Right renal pelvis (tissue), 4 donors: ENCODE data around the gene INPP4A. TPM values are rescaled to one million over a fixed set of nuclear protein-coding genes. Genes with fewer than 3 reads are reported as not detected.

ENCODE experiments used
- DNase-seq, 4 donors: peaks; one replicate each; pipeline ENCODE4 v3.0.0-alpha.2; 2013; ENCODE audit warnings: low read depth in 4 of 4, low spot score in 3 of 4, missing footprints in 1 of 4
- polyA plus RNA-seq, 4 donors: library from polyadenylated mRNA; unstranded; fragments of 120-200 nt; gene quantifications; one replicate each; pipeline ENCODE4 v1.2.1, GENCODE V29; 2013; ENCODE audit not compliant: insufficient read length in 4 of 4

The INPP4A gene
- polyA plus RNA-seq, 4 donors, result 19.4 to 22.4 (median 20.2) TPM

DNA sequence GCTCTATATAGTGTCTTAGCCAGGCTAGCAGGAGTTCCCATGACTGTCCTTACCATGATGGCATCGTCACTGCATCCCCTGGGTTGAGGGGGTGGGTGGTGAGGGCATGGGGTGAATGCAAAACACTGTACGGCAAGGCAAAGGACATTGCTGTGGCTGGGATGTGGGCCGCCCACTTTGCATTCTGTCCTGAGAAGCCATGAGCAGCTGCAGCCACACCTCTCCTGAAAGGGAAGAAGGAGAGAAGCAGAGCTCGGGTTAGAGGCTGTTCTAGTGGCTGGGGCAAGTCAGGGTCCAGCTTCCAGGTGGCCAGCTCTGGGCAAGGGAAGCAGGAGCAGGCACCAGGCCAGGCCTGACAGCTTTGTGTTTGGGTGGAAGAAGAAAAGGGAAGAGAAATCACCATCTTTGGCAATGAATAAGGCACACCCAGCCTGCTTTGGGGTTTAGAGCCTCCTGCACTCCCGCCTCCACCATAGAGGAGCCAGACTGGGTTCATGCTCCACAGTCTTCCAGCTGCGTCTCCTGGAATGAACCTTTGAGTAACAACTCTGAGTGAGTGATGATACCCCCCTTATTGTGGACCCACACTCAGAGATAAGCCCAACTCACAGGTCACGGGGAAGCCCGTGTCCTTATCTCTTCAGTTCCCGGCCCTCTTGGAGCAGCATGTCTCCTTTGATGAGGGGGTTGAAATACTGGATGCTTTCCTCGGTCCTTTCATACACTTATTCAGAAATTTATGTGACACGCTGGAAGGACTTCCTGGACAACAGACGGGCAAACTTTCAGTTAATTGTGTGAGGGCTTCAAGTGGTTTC lies 63.4 kb downstream of the INPP4A start:
- no peak for DNase-seq

- no peak for DNase-seq
Measured at GRCh38 chr2:98508709-98509066, 64.0 kb downstream of the INPP4A start.

- DNase-seq, result no peak
Measured at GRCh38 chr2:98509542-98510321, 65.1 kb downstream of the INPP4A start.

DNA sequence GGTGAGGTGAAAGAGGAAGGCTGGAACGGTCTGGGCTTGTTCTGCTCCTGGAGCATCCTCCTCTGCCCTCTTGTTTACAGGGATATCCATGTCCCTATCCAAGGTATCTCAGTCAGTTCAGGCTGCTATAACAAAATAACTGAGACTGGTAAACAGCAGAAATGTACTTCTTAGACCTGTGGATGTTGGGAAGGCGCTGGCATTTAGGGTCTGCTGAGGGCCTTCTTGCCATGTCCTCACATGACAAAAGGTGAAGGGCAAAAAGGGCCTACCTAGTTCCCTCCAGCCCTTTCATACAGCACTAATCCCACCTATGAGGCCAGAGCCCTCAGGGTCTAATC lies 65.6 kb downstream of the INPP4A start:
- DNase-seq, result no peak

DNA sequence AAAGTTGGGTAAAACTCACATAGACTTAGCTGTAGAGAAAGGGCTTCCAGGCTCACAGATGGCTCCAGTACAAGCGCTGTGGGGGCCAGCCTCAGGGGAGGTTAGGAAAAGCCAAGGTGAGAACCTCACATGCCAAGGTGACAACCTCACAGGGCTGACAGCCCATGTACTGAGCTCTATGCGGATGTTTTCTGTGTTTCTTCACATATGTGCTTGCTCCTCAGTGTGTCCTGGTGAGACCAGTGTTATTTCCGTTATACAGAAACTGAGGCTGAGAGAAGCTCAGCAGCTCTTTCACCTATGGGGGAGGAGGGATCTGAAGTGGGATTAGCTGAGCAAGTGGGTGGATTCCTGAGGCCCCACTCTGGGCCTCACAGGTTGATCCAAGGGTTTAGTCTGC lies 67.3 kb downstream of the INPP4A start:
- no peak for DNase-seq

- DNase-seq, result no peak
Measured at GRCh38 chr2:98512699-98513098, 68.0 kb downstream of the INPP4A start.

- DNase-seq, result no peak
Measured at GRCh38 chr2:98514096-98514639, 69.5 kb downstream of the INPP4A start.

GRCh38 chr2:98514879-98515249 lies 70.2 kb downstream of the INPP4A start:
- no peak for DNase-seq

- no peak for DNase-seq
Measured at GRCh38 chr2:98515250-98515991, 70.8 kb downstream of the INPP4A start.

DNA sequence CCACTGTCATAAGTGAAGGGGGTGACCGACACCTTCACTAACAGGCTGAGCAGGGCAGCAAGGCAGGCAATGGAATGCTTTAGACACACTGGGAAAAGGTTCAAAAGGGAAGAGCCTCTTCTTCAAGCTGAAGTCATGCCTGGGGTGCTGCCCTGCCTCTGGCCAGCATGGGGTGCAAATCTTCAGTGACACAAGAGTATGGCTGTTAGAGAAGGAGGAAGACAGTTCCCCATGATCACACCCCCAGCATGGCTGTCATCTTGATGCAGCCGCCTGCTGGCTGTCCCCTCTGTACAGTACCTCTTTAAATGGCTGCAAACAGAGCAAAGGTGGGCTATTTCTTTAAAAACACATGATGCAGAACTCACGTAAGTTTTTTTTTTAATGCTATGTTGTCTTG lies 71.9 kb downstream of the INPP4A start:
- no peak for DNase-seq

- DNase-seq, result no peak
Measured at GRCh38 chr2:98517636-98518035, 73.0 kb downstream of the INPP4A start.

DNA sequence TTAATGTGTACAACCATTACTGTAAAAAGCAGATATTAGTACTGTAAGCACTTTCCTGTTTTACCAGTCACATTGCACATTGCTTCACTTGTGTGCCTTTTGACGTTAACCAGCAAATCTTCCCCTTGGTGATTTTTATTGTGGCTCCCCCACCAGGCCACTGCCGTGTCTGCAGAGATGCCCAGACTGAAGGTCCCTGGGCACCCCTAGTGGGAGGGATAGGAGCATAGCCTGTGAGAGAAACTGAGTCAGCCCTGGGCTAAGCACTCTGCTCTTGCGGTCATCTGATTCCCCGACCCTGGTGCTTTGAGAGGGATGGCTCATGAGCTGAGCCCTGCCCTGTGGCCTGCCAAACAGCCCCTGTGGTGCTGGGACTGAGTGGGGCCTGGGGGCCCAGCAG lies 73.4 kb downstream of the INPP4A start:
- DNase-seq, result no peak

DNA sequence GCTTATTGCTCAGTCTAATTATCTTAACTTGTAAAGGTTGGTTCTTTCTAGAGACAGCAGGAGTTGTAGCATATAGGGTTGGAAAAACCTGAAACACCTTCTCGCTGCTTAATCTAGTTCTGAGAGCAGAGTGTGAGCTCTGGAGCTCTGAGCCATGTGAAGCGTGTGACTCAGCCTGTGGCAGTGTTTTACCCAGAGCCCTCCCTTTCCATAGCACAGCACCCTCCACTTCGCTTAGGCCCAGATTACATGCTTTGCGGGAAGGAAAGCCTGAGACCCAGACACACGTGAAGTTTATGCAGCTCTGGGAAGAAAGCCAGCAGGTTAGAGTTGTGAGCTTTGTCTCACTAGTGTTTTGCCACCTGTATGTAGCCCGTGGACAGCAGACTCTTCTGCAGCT lies 74.5 kb downstream of the INPP4A start:
- DNase-seq, result no peak

DNA sequence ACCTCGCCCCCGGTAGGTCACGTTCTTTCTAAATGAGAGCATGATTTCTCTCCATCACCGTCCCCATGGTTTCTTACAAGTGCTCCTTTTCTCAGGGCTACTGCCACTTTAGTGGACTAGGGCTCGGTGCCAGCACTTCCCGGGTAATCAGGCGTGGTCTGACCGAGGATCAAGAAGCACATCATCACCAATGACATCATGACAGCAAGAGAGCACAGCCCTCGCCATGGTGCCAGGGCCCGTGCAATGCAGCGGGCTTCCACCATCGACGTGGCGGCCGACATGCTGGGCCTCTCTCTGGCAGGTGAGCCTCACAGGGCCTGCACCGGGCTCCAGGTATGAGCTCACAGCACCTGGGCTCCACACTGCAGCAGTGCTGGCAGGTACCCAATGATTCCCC lies 75.2 kb downstream of the INPP4A start:
- no peak for DNase-seq

DNA sequence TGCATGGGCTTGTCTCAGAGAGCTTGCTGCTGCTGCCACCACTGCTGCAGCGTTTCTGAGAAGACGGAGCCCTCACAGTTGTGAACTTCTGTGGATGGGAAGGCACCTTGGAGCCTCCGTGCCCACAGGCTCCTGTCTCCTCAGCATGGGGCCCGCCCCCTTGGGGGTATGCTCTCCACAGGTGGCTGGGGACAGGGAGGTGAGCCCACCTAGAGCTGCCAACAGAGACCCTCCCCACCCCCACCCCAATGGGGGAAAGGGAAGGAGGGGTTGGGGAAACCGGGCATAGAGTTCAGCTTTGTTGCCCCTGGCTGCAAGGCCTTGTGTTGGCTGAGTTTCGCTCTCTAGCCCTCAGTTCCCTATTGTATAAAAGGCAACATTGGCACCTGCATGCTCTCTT lies 76.1 kb downstream of the INPP4A start:
- no peak for DNase-seq

- no peak for DNase-seq
Measured at GRCh38 chr2:98521266-98521665, 76.6 kb downstream of the INPP4A start.

DNA sequence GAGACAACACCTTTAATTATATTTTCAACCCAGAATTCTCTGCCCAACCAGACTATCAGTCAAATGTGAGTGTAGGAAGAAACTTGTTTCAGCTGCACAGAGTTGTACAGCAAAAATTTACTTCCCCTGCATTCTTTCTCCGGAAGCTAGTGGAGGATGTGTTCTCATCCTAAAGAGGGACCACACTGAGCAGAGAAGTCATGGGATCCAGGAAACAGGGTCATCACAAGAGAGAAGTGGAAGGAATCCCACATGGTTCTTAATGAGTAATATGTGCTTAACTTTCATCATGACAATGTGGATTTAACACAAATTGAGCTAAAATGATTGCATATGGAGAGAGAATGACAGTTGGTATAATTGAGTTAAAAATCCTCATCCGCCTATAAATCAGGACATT lies 78.2 kb downstream of the INPP4A start:
- no peak for DNase-seq

- no peak for DNase-seq
Measured at GRCh38 chr2:98524168-98524567, 79.5 kb downstream of the INPP4A start.

DNA sequence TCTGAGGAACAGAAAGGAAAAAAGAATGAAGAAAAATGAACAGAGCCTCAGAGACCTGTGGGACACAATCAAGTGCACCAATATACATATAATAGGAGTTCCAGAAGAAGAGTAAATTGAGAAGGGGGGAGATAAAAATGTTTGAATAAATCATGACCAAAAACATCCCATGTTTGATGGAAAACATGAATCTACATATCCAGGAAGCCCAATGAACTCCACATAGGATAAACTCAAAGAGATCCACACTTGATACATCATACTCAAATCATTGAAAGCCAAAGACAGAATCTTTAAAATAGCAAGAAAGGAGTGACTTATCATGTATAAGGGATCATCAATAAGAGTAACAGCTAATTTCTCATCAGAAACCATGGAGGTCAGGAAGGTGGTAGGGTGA lies 83.7 kb downstream of the INPP4A start:
- DNase-seq, result no peak

DNA sequence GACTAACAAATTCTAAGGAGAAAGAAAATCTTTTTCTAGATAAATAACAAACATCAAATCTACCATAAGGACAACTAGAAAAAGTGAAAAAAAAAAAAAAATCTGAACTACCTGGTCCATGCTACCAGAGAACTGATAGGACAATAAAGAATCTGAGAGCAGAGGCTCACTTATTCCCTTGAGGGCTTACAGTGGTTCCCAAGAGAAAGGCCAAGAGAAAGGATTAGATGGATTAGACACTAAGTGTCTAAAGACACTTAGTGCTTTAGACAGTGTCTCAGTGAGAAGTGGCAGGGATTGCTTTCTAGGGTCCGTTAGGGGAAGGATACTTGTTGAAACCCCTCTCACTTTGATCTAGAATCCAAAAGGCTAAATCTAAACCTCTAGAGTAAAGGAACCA lies 85.5 kb downstream of the INPP4A start:
- no peak for DNase-seq

- DNase-seq, result no peak
Measured at GRCh38 chr2:98532756-98533155, 88.1 kb downstream of the INPP4A start.
